ENCODE data around the gene RBM14. TPM values are rescaled to one million over a fixed set of nuclear protein-coding genes. Genes with fewer than 3 reads are reported as not detected.

The RBM14 gene
- total RNA-seq, 1 donor from 2014 or later: 15.1 TPM

Other genes with a start within 250 kb of the RBM14 start
- gene SLC29A2, start 244.9 kb upstream of the RBM14 start, total RNA-seq: 0.22 and 0.79 TPM in 2 replicates
- gene NPAS4, start 195.6 kb upstream of the RBM14 start, total RNA-seq: not detected in 2 replicates
- 30.9 and 31.9 TPM in 2 replicates for gene MRPL11, start 177.8 kb upstream of the RBM14 start, total RNA-seq
- gene PELI3, start 149.7 kb upstream of the RBM14 start, total RNA-seq: 3.3 and 4.4 TPM in 2 replicates
- 46.4 and 48.4 TPM in 2 replicates for gene DPP3, start 136.2 kb upstream of the RBM14 start, total RNA-seq
- gene BBS1, start 106.0 kb upstream of the RBM14 start, total RNA-seq: 12.1 and 12.9 TPM in 2 replicates
- 12.0 and 20.8 TPM in 2 replicates for gene ZDHHC24, start 70.6 kb upstream of the RBM14 start, total RNA-seq
- gene ACTN3, start 69.7 kb upstream of the RBM14 start, total RNA-seq: under 0.01 TPM in 1 of 2 replicates, not detected in the other
- 18.5 and 49.6 TPM in 2 replicates for gene CTSF, start 48.0 kb upstream of the RBM14 start, total RNA-seq
- gene CCDC87, start 23.6 kb upstream of the RBM14 start, total RNA-seq: under 0.01 and 0.20 TPM in 2 replicates
- 21.2 and 25.5 TPM in 2 replicates for gene CCS, start 23.4 kb upstream of the RBM14 start, total RNA-seq
- 105 and 106 TPM in 2 replicates for gene RBM4, start 22.1 kb downstream of the RBM14 start, total RNA-seq
- 16.6 and 22.2 TPM in 2 replicates for gene RBM4B, start 61.3 kb downstream of the RBM14 start, total RNA-seq
- gene SPTBN2, start 112.6 kb downstream of the RBM14 start, total RNA-seq: 17.9 and 20.0 TPM in 2 replicates
- gene RCE1, start 226.8 kb downstream of the RBM14 start, total RNA-seq: 12.9 and 19.4 TPM in 2 replicates
- 11.8 and 14.3 TPM in 2 replicates for gene LRFN4, start 240.4 kb downstream of the RBM14 start, total RNA-seq